SK-N-SH (cell line): ENCODE measurements around the gene ASPN. TPM values are rescaled to one million over a fixed set of nuclear protein-coding genes. Genes with fewer than 3 reads are reported as not detected.

Source experiments
- CTCF ChIA-PET: fragments of 300-600, 350-600 bp; formaldehyde crosslinking; extraction: SDS; loops from one replicate; lab custom pipeline; 2021; lab: Yijun Ruan, JAX
- POLR2A ChIA-PET: fragments of 350-600 bp; sonication (Branson Sonifier 250); formaldehyde crosslinking; extraction: SDS; loops from one replicate; lab custom pipeline; 2020; ENCODE audit warnings: antibody characterized with exemption, inconsistent platforms; lab: Yijun Ruan, JAX
- DNase-seq: peaks from one replicate; pipeline ENCODE4 v3.0.0; 2012
- H2AFZ ChIP-seq: fragments of 200-600 bp; sonication (generic); 2 replicates; pipeline ENCODE4 v1.8.1; 2016; ENCODE audit warnings: antibody characterized with exemption, mild to moderate bottlenecking, low read depth
- H3F3A ChIP-seq: fragments of 200-600 bp; sonication (generic); replicated peaks from 2 replicates; pipeline ENCODE3; 2016; ENCODE audit warnings: antibody characterized with exemption, mild to moderate bottlenecking; ENCODE audit not compliant: insufficient read depth
- H3K27ac ChIP-seq, 2 experiments: fragments of 200-500 bp in 1 of 2; fragments of 200-600 bp in 1 of 2; sonication (Bioruptor generic) in 1 of 2; sonication (generic), shearing (Covaris generic) in 1 of 2; 2 replicates each; pipeline versions ENCODE4 v1.5.1 to v1.6.1; 2014 to 2016; ENCODE audit warnings: low read depth in 2 of 2, inconsistent platforms in 1 of 2, low read length in 1 of 2, mild to moderate bottlenecking in 1 of 2, mixed read lengths in 1 of 2
- H3K27me3 ChIP-seq: fragments of 200-600 bp; sonication (generic), shearing (Covaris generic); 2 replicates; pipeline ENCODE4 v1.6.1; 2016; ENCODE audit warnings: mixed run types; ENCODE audit not compliant: insufficient read depth
- H3K36me3 ChIP-seq, 2 experiments: fragments of 200-500 bp in 1 of 2; fragments of 200-600 bp in 1 of 2; sonication (Bioruptor generic) in 1 of 2; sonication (generic) in 1 of 2; replicated peaks in 1 of 2; 2 replicates each; pipeline versions ENCODE3 to v1.5.1; 2014 to 2016; ENCODE audit warnings: low read length in 1 of 2, mild to moderate bottlenecking in 1 of 2; ENCODE audit not compliant: insufficient read depth in 2 of 2, control insufficient read depth in 1 of 2
- H3K4me1 ChIP-seq, 2 experiments: fragments of 200-500 bp in 1 of 2; fragments of 200-600 bp in 1 of 2; sonication (Bioruptor generic) in 1 of 2; sonication (generic), shearing (Covaris generic) in 1 of 2; 2 replicates each; pipeline versions ENCODE4 v1.5.1 to v1.6.1; 2014 to 2016; ENCODE audit warnings: low read depth in 1 of 2, low read length in 1 of 2, mixed run types in 1 of 2; ENCODE audit not compliant: insufficient read depth in 2 of 2, control insufficient read depth in 1 of 2
- H3K4me2 ChIP-seq: fragments of 200-600 bp; sonication (generic), shearing (Covaris generic); 2 replicates; pipeline ENCODE4 v1.6.1; 2017; ENCODE audit warnings: mixed run types
- H3K4me3 ChIP-seq, 2 experiments: fragments of 200-500 bp in 1 of 2; fragments of 200-600 bp in 1 of 2; sonication (Bioruptor generic) in 1 of 2; sonication (generic), shearing (Covaris generic) in 1 of 2; 2 replicates each; pipeline versions ENCODE4 v1.5.1 to v1.8.1; 2014 to 2016; ENCODE audit warnings: low read depth in 2 of 2, inconsistent platforms in 1 of 2, low read length in 1 of 2, mild to moderate bottlenecking in 1 of 2, mixed read lengths in 1 of 2, moderate library complexity in 1 of 2
- H3K79me2 ChIP-seq: fragments of 200-600 bp; sonication (generic); 2 replicates; pipeline ENCODE4 v1.8.1; 2017; ENCODE audit warnings: mild to moderate bottlenecking; ENCODE audit not compliant: insufficient read depth
- H3K9ac ChIP-seq: fragments of 200-600 bp; sonication (generic); 2 replicates; pipeline ENCODE4 v1.6.1; 2017; ENCODE audit warnings: mixed run types
- H3K9me2 ChIP-seq: fragments of 200-600 bp; sonication (generic); 2 replicates; pipeline ENCODE4 v1.6.1; 2017; ENCODE audit warnings: mixed run types
- H3K9me3 ChIP-seq: fragments of 200-600 bp; sonication (generic); 2 replicates; pipeline ENCODE4 v1.6.1; 2017; ENCODE audit warnings: mixed run types, mild to moderate bottlenecking, moderate library complexity
- H4K20me1 ChIP-seq: fragments of 200-600 bp; sonication (generic); 2 replicates; pipeline ENCODE4 v1.6.1; 2017; ENCODE audit warnings: mild to moderate bottlenecking, mixed run types; ENCODE audit not compliant: insufficient read depth
- EP300 ChIP-seq, 2 experiments: IDR thresholded peaks; 2 replicates each; pipeline versions ENCODE4 v1.4.0 to v1.6.1; 2012; ENCODE audit warnings: borderline replicate concordance in 1 of 2, low read depth in 1 of 2, low read length in 1 of 2
- FOXJ3 ChIP-seq: sonication (generic); formaldehyde crosslinking; IDR thresholded peaks from 2 replicates; pipeline ENCODE4 v1.5.1; 2020; ENCODE audit warnings: mild to moderate bottlenecking, missing genetic modification reagents
- FOXM1 ChIP-seq: IDR thresholded peaks from 2 replicates; pipeline ENCODE4 v1.4.0; 2012; ENCODE audit warnings: low read depth, mild to moderate bottlenecking
- MEF2A ChIP-seq: IDR thresholded peaks from 2 replicates; pipeline ENCODE4 v1.4.0; 2012; ENCODE audit warnings: low read depth, borderline replicate concordance
- NFIC ChIP-seq: IDR thresholded peaks from 2 replicates; pipeline ENCODE4 v1.4.0; 2012; ENCODE audit warnings: borderline replicate concordance
- NRF1 ChIP-seq: IDR thresholded peaks from 2 replicates; pipeline ENCODE4 v1.6.1; 2012; ENCODE audit warnings: low read depth, mild to moderate bottlenecking, low read length
- RAD21 ChIP-seq: IDR thresholded peaks from 2 replicates; pipeline ENCODE4 v1.6.1; 2012; ENCODE audit warnings: mild to moderate bottlenecking, low read length
- SMC3 ChIP-seq: IDR thresholded peaks from 2 replicates; pipeline ENCODE4 v1.6.1; 2012; ENCODE audit warnings: low read depth, low read length, improper control_type of control experiment
- YY1 ChIP-seq: IDR thresholded peaks from 2 replicates; pipeline ENCODE4 v1.4.0; 2012; ENCODE audit warnings: low read depth, mild to moderate bottlenecking
- WGBS: methylation state at CpG from one replicate; pipeline ENCODE4 v1.1.6; 2017; ENCODE audit warnings: low lambda C conversion rate; 5-methylcytosine and 5-hydroxymethylcytosine counted together
- polyA plus RNA-seq, 3 experiments: library from polyadenylated mRNA; depleted of rRNA; stranded (reverse); fragments of >200 nt; gene quantifications; 2 replicates each; pipeline ENCODE4 v1.2.3, GENCODE V29; 2012
- TF ChIP-seq, protein P1 (sequence below): IDR thresholded peaks from 2 replicates; pipeline ENCODE4 v1.6.1; 2012; ENCODE audit warnings: mild to moderate bottlenecking, low read depth, low read length, moderate library complexity
- TF ChIP-seq, protein P2 (sequence below): fragments of 200-600 bp; sonication (generic); IDR thresholded peaks from 2 replicates; pipeline ENCODE4 v1.6.1; 2017; ENCODE audit warnings: antibody characterized with exemption, mild to moderate bottlenecking, moderate library complexity
- TF ChIP-seq, protein P3 (sequence below): fragments of 150-350 bp; IDR thresholded peaks from 2 replicates; pipeline ENCODE4 v1.6.1; 2016; ENCODE audit warnings: mild to moderate bottlenecking, low read depth, low read length

The ASPN gene
- polyA plus RNA-seq, 1 of the 3 experiments (the other 2 are of a cell fraction), result 0.76 TPM

DNA sequence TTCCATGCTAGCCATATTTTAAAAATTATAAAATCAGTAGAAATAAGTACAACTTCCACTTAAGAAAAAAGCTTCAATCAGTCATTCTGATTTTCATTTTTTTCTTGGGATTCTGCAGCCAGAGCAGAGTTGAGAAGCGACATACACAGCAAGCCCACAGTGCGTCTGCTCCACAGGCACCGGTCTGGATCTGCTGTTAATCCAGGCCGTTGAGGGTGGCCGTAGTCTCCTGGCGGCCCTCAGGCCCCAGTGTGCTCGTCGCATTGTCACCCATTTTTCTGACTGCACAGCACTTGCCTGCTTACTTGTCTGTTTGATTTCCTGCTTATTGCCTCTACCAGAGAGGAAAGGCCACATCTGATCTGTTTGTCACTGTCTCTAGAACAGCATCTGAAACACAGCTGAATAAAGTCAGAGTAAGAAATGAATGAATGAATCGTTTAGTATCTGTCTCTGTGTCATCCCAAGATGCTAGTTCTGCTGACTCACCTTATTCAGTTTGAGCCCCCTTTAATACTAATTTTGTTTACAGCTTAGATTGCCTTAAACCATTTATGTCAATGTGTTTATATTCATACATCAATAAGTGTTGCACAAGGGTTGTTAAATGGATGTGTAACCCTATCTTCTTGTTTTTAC, 11.6 kb upstream of the ASPN start:
- Histone ChIP-seq H3K4me1 (peaks cover 0 to 19% of the 10 kb centered on the region in 2 experiments; a peak in 3 of 4 replicates), H3K9ac (no peak overlapping the region), H3K4me2 (no peak overlapping the region), H3K4me3 (no peak overlapping the region), H3K27me3 (no peaks in the 10 kb centered on the region), H3K9me2 (no peaks in the 10 kb centered on the region), H3K9me3 (no peaks in the 10 kb centered on the region), H3K36me3 (no peaks in the 10 kb centered on the region), H3F3A (no peaks in the 10 kb centered on the region), H3K79me2 (no peaks in the 10 kb centered on the region), H4K20me1 (no peaks in the 10 kb centered on the region), H2AFZ (no peak overlapping the region), H3K27ac (peak overlapping the region in 1 of 2 experiments; percentile 85; a peak in 2 of 4 replicates)
- WGBS, result 86% methylated on average over 9 of the region's 9 CpGs
- CTCF ChIA-PET, result interaction anchor here (0.8 to 1.6 kb wide), 2 partner anchors 199 to 222 kb away, joined by 3 read pairs; no protein-coding TSS in a partner anchor
- POLR2A ChIA-PET, result no interaction called here
- TF ChIP-seq, protein P1, sequence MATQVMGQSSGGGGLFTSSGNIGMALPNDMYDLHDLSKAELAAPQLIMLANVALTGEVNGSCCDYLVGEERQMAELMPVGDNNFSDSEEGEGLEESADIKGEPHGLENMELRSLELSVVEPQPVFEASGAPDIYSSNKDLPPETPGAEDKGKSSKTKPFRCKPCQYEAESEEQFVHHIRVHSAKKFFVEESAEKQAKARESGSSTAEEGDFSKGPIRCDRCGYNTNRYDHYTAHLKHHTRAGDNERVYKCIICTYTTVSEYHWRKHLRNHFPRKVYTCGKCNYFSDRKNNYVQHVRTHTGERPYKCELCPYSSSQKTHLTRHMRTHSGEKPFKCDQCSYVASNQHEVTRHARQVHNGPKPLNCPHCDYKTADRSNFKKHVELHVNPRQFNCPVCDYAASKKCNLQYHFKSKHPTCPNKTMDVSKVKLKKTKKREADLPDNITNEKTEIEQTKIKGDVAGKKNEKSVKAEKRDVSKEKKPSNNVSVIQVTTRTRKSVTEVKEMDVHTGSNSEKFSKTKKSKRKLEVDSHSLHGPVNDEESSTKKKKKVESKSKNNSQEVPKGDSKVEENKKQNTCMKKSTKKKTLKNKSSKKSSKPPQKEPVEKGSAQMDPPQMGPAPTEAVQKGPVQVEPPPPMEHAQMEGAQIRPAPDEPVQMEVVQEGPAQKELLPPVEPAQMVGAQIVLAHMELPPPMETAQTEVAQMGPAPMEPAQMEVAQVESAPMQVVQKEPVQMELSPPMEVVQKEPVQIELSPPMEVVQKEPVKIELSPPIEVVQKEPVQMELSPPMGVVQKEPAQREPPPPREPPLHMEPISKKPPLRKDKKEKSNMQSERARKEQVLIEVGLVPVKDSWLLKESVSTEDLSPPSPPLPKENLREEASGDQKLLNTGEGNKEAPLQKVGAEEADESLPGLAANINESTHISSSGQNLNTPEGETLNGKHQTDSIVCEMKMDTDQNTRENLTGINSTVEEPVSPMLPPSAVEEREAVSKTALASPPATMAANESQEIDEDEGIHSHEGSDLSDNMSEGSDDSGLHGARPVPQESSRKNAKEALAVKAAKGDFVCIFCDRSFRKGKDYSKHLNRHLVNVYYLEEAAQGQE, result no peak
- TF ChIP-seq, protein P2, sequence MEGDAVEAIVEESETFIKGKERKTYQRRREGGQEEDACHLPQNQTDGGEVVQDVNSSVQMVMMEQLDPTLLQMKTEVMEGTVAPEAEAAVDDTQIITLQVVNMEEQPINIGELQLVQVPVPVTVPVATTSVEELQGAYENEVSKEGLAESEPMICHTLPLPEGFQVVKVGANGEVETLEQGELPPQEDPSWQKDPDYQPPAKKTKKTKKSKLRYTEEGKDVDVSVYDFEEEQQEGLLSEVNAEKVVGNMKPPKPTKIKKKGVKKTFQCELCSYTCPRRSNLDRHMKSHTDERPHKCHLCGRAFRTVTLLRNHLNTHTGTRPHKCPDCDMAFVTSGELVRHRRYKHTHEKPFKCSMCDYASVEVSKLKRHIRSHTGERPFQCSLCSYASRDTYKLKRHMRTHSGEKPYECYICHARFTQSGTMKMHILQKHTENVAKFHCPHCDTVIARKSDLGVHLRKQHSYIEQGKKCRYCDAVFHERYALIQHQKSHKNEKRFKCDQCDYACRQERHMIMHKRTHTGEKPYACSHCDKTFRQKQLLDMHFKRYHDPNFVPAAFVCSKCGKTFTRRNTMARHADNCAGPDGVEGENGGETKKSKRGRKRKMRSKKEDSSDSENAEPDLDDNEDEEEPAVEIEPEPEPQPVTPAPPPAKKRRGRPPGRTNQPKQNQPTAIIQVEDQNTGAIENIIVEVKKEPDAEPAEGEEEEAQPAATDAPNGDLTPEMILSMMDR, result no peak
- TF ChIP-seq, protein P3, sequence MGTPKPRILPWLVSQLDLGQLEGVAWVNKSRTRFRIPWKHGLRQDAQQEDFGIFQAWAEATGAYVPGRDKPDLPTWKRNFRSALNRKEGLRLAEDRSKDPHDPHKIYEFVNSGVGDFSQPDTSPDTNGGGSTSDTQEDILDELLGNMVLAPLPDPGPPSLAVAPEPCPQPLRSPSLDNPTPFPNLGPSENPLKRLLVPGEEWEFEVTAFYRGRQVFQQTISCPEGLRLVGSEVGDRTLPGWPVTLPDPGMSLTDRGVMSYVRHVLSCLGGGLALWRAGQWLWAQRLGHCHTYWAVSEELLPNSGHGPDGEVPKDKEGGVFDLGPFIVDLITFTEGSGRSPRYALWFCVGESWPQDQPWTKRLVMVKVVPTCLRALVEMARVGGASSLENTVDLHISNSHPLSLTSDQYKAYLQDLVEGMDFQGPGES, result no peak
- TF ChIP-seq MEF2A, result no peak
- TF ChIP-seq NRF1, result no peak
- no peak for TF ChIP-seq SMC3
- DNase-seq, result peak; percentile 33

DNA sequence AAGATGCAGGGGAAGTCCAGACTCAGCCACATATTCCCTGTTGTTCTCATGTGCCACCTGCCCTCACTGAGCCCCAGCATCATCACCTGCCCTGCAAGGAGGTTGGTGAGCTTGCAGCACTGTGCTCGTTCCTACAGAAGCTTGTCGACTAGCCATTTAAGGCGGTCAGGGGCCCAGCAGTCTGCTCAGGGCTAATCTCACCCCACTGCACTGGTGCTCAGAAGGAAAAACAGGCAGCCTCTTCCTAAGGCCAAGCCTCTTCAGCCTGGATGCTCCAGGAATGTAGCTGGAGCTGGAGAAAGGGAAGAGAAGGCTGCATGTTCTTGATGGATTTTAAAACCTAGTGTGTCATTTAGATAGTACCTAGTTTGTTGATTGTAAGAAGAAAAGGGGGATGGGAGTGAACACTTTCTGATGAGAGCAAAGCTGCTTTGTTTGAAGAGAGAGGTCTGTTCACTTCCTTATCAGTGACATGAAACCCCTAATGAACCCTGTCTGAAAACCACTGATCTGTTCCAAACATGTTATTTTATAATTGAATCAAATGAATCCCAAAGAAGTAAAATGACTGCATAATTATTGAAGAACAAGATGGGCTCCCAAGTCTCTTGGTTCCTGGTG, 10.6 kb upstream of the ASPN start:
- H3F3A ChIP-seq, result no peaks in the 10 kb centered on the region
- no peak overlapping the region for H3K9ac ChIP-seq
- DNase-seq, result peak; percentile 39
- no peak overlapping the region for H3K4me3 ChIP-seq
- ChIA-PET CTCF (interaction anchor here (0.8 to 1.7 kb wide), 3 partner anchors 142 to 359 kb away, joined by 3 to 4 read pairs (median 3); no protein-coding TSS in a partner anchor), POLR2A (no interaction called here)
- H3K9me3 ChIP-seq, result no peaks in the 10 kb centered on the region
- 67% methylated on average over 3 of the region's 3 CpGs for WGBS
- no peaks in the 10 kb centered on the region for H3K36me3 ChIP-seq
- no peaks in the 10 kb centered on the region for H4K20me1 ChIP-seq
- no peaks in the 10 kb centered on the region for H3K79me2 ChIP-seq
- peaks cover 0 to 19% of the 10 kb centered on the region in 2 experiments; a peak in 3 of 4 replicates for H3K4me1 ChIP-seq
- no peak overlapping the region for H2AFZ ChIP-seq
- H3K4me2 ChIP-seq, result no peak overlapping the region
- H3K27me3 ChIP-seq, result no peaks in the 10 kb centered on the region
- H3K9me2 ChIP-seq, result no peaks in the 10 kb centered on the region
- peak overlapping the region in 1 of 2 experiments; percentile 85; a peak in 2 of 4 replicates for H3K27ac ChIP-seq
- TF ChIP-seq FOXJ3 (CRISPR knock-in tag), result no peak
- TF ChIP-seq, protein P3, result no peak
- TF ChIP-seq, protein P1, result no peak
- TF ChIP-seq RAD21, result peak; percentile 14; the same call in 1 of the 2 replicates
- TF ChIP-seq YY1, result no peak
- peak in 1 of 2 experiments; percentile 55; a peak in 1 of 4 replicates for TF ChIP-seq EP300 (IDR thresholded peaks at IDR 0.05; ENCODE audit: borderline replicate concordance in 1 of 2, low read depth in 1 of 2, low read length in 1 of 2)
- TF ChIP-seq SMC3, result no peak
- no peak for TF ChIP-seq FOXM1
- TF ChIP-seq NFIC, result no peak
